ENCODE data around the gene LRCH1. TPM values are rescaled to one million over a fixed set of nuclear protein-coding genes. Genes with fewer than 3 reads are reported as not detected.

Gene LRCH1
- total and polyA plus RNA-seq, 2 of the 4 experiments (the other 2 are of a cell fraction), result 7.0 to 8.8 TPM

DNA sequence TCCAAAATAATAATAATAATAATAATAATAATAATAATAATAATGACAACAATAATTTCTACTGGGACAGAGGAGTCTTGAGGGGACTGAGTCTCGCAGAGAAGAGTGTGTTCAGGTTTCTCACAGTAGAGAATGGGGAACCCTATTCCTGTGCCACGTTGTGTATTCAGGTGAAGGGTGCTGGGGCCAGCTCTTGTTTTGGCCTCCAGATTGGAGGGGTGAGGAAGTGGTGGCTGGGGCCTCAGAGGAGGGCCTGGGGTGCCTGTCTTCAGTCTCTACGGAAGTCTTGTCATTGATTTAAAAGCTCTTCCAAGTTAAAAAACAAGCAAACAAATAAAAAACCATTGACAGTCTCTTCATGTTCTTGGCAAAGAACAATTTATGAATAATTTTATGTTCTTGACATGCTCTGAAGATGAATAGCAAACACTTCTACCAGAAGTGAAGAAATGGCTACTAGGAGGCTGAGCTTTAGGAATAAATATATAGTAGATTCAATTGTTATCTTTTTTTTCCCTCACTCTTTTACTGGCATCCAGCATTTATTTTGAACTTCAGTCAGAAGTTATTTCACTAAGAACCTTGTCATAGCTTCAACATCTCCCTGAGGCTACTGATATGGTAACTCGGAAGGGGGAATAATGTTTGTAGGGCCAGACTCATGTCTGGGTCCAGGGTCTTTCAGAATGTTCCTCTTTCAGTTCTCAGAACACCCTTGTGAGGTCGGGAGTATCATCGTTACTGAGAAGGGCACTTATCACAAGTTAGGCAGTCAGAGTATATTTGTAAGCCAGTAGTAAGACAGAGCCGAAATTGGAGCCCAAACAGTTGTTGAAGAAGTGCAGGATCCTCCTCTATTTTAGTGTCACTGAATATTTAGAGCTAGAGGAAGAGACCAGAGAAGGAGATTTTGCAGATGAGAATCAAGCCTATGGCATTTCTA, 13.1 kb downstream of the LRCH1 start (continued):
- TF ChIP-seq FOS (IDR thresholded peaks at IDR 0.05; ENCODE audit: low read depth, low read length), result no peak
- no peak for TF ChIP-seq CHD1 (IDR thresholded peaks at IDR 0.05; ENCODE audit: low read depth, low read length)

DNA sequence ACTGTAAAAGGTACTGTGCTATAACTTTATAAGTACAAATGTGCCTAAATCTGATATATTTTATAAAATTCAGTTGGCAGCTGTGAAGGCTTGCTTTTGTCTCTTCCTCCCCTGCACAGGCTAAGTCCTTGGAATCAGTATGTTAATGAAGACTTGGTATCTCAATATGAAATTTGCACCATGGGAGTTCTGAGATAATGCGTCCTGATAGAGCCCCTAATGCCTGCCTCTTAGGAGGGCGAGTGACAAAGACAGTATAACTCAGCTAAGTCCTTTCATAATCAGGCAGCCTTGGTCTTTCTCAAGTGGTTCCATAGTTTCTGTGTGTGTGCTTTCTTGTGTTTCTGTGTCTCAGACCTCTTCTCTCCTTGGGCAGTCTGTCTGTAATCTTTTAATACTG, 14.7 kb downstream of the LRCH1 start:
- Histone ChIP-seq H4K5ac (ENCODE audit: low read depth, low read length) (no peak overlapping the region), H3K56ac (ENCODE audit: extremely low read depth, insufficient read depth, low read length) (no peak overlapping the region), H2BK120ac (ENCODE audit: low read depth, low read length) (no peak overlapping the region), H2BK15ac (ENCODE audit: low read depth, low read length) (no peak overlapping the region), H2AK5ac (ENCODE audit: low read depth, low read length) (no peak overlapping the region), H2AFZ (replicated peaks; ENCODE audit: low read length, poor library complexity) (no peak overlapping the region), H3K4me3 (ENCODE audit: insufficient read depth, low read depth, low read length) (no peak overlapping the region), H3K36me3 (ENCODE audit: control insufficient read depth, insufficient read depth, low read length) (no peaks in the 10 kb centered on the region), H3K4ac (ENCODE audit: low read depth, low read length) (no peak overlapping the region), H2BK20ac (ENCODE audit: low read depth, low read length) (no peak overlapping the region), H3K23ac (ENCODE audit: low read depth, low read length) (no peak overlapping the region), H4K91ac (ENCODE audit: insufficient read depth, low read depth, low read length) (no peak overlapping the region), H3K4me2 (ENCODE audit: low read depth, low read length) (no peak overlapping the region), H3K9ac (ENCODE audit: low read depth, low read length) (no peak overlapping the region), H3K27ac (ENCODE audit: insufficient read depth, low read length) (no peak overlapping the region), H3K9me3 (ENCODE audit: control insufficient read depth, insufficient read depth, low read length) (no peaks in the 10 kb centered on the region), H4K8ac (ENCODE audit: low read depth in 2 of 2, low read length in 2 of 2) (no peak overlapping the region), H2AK9ac (replicated peaks; ENCODE audit: low read depth, low read length, poor library complexity) (no peak overlapping the region), H3K9me1 (ENCODE audit: insufficient read depth, low read length) (peaks cover 19% of the 10 kb centered on the region), H4K20me1 (ENCODE audit: insufficient read depth, low read length) (peaks cover 35% of the 10 kb centered on the region), H3K27me3 (ENCODE audit: control insufficient read depth, insufficient read depth, low read length) (no peaks in the 10 kb centered on the region), H3K14ac (replicated peaks; ENCODE audit: low read depth, low read length) (no peak overlapping the region), H3K18ac (ENCODE audit: low read depth, low read length) (no peak overlapping the region), H3K79me1 (ENCODE audit: low read depth in 1 of 2, low read length in 2 of 2) (peaks cover 44 to 89% of the 10 kb centered on the region in 2 experiments), H3K4me1 (ENCODE audit: control insufficient read depth, insufficient read depth, low read length) (peaks cover 17% of the 10 kb centered on the region), H2BK5ac (ENCODE audit: low read depth, low read length, poor library complexity, severe bottlenecking) (no peak overlapping the region)
- ChIA-PET CTCF (no interaction called here), POLR2A (ENCODE audit: unreplicated experiment) (no interaction called here)
- BruUV-seq (replicated peaks), result no TSS peak
- intact Hi-C loops (cut with micrococcal nuclease) (no loop called here), in situ Hi-C loops (cut with MboI; ENCODE audit: low sequenced_read_pairs) (no loop called here), dilution Hi-C loops (cut with HindIII; ENCODE audit: low sequenced_read_pairs, unreplicated experiment) (no loop called here)
- no CpG with 5 or more reads among the region's 2 CpGs for WGBS, 2 experiments (ENCODE audit: extremely low coverage in 2 of 2, insufficient read length in 1 of 2)
- DNase-seq (no peak), ATAC-seq (ENCODE audit: low read depth) (no peak)
- no peak for TF ChIP-seq NFE2L2 (IDR thresholded peaks at IDR 0.05; ENCODE audit: low read depth, low read length)
- no peak for TF ChIP-seq CEBPB (IDR thresholded peaks at IDR 0.05; ENCODE audit: low read depth, low read length)
- no peak for TF ChIP-seq RCOR1 (IDR thresholded peaks at IDR 0.05; ENCODE audit: insufficient replicate concordance, low read length)
- no peak for TF ChIP-seq CTCF (conservative IDR thresholded peaks at IDR 0.05; ENCODE audit: low read depth, low read length)
- no peak for TF ChIP-seq SMC3 (IDR thresholded peaks at IDR 0.05; ENCODE audit: low read depth, low read length)
- no peak for TF ChIP-seq MAZ (IDR thresholded peaks at IDR 0.05; ENCODE audit: borderline replicate concordance, low read depth, low read length)
- no peak for TF ChIP-seq POLR2A (IDR thresholded peaks at IDR 0.05; ENCODE audit: low read depth, low read length)
- TF ChIP-seq BHLHE40 (IDR thresholded peaks at IDR 0.05; ENCODE audit: low read depth, low read length), result no peak
- no peak for TF ChIP-seq FOS (IDR thresholded peaks at IDR 0.05; ENCODE audit: low read depth, low read length)
- no peak for TF ChIP-seq USF2 (IDR thresholded peaks at IDR 0.05; ENCODE audit: low read depth, low read length)
- TF ChIP-seq MAFK (IDR thresholded peaks at IDR 0.05; ENCODE audit: low read depth, low read length), result no peak
- TF ChIP-seq RFX5 (IDR thresholded peaks at IDR 0.05; ENCODE audit: low read depth, low read length), result no peak
- TF ChIP-seq MXI1 (IDR thresholded peaks at IDR 0.05; ENCODE audit: borderline replicate concordance, low read depth, low read length), result no peak
- no peak for TF ChIP-seq CHD1 (IDR thresholded peaks at IDR 0.05; ENCODE audit: low read depth, low read length)
